ENCODE data around the gene MAVS.

Gene MAVS

DNA sequence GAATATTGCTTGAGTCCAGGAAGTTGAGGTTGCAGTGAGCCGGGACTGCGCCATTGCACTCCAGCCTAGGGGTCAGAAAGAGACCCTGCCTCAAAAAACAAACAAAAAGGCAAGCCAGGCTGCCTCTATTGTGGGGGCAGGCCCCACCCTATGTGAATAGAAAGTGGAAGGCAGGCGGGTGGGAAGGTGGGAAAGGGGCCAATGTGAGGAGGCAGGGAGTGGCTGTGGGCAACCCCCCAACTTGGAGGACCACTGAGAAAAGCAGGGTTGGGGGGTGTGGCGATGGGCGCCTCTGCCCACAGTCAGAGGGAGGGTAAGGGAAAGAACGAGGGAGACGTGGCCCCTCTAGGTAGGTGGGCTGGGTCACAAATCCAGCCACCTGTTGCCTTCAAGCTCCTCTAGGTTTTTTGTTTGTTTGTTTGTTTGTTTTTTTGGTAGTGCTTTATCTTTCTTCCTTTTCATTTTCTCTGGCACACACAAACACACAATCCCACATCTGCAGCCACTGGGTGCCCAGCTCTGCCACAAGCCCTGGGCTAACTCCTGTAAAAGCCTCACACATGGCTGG, 31.6 kb upstream of the MAVS start:
- H3K4me3 ChIP-seq (replicated peaks; ENCODE audit: low read depth, low read length), result no peak overlapping the region
- no peak for DNase-seq (ENCODE audit: low read depth)

DNA sequence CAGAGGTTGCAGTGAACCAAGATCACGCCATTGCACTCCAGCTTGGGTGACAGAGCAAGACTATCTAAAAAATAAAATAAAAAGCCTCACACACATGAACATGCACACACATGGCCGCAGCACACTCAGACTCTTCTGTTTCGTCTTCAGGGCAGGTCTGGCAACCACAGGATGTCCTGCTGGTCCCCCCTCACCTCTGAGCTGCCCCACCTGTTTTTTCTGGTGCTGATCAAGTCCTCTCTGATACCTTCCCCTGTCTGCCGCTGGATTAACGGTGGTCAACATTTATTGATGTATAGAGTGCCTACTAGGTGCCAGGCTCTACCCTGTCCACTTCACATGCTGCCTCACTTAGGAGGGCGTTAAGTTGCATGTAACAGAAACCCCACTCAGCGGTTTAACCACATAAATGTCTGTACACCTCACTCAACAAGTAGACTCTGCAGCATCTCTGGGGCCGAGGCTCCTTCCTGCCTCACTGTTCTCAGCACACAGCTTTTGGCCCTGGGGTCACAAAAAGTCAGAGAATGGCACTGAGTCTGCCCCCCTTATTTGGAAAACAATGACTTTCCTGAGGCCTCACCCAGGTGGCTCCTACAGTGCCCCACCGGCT, 30.8 kb upstream of the MAVS start:
- no peak overlapping the region for H3K4me3 ChIP-seq (replicated peaks; ENCODE audit: low read depth, low read length)

More for the DNA sequence above, 31.6 kb upstream of the MAVS start:
- TF ChIP-seq, protein P1, sequence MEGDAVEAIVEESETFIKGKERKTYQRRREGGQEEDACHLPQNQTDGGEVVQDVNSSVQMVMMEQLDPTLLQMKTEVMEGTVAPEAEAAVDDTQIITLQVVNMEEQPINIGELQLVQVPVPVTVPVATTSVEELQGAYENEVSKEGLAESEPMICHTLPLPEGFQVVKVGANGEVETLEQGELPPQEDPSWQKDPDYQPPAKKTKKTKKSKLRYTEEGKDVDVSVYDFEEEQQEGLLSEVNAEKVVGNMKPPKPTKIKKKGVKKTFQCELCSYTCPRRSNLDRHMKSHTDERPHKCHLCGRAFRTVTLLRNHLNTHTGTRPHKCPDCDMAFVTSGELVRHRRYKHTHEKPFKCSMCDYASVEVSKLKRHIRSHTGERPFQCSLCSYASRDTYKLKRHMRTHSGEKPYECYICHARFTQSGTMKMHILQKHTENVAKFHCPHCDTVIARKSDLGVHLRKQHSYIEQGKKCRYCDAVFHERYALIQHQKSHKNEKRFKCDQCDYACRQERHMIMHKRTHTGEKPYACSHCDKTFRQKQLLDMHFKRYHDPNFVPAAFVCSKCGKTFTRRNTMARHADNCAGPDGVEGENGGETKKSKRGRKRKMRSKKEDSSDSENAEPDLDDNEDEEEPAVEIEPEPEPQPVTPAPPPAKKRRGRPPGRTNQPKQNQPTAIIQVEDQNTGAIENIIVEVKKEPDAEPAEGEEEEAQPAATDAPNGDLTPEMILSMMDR (IDR thresholded peaks at IDR 0.05; ENCODE audit: low read length, missing control alignments), result no peak

DNA sequence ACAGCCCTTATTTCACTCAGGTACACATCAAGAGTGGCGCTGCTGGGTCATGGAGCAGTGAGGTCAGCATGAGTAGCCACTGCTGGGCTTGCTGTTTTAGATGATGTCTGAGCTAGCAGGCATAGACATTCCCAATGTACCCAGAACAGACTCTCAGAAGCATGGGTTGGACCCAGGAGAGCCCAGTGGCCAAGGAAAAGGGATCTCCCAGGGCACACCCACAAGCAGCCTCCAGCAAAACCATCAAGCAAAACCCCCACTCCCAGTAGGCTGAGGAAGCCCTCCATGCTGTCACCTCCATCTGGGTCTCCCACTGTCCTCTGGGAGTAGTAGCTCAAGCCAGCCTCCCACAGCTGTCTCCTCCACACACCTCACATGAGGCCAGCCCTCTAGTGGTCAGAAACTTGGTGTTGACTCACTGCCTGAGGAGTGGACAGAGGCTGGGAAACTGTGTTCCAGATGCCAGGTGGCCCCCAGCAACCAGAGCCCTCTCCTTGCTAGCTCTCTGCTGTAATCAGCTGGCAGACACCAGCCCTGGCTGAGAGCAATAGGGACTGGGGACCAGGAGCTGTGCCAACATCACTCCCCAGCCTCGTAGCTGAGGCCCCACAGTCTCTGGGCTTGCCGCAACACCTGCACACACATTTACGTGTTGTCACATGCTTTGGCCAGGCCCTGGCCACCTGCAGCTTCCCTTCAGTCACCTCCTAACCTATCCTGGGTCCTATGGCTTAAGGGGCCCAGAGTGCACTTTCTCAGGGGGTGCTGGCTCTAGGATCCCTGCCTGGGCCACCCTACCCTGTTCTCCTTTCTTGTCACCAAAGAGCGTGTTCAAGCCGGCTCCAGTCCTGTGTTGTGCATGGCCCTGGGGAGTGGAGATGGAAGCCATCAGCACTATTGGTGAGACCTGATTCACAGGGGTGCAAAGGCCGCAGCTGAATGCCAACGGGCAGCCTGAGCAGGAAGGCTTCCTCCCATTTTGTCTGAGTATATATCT, 28.2 kb upstream of the MAVS start:
- H3K4me3 ChIP-seq (replicated peaks; ENCODE audit: low read depth, low read length), result no peak overlapping the region
- TF ChIP-seq, protein P1 (IDR thresholded peaks at IDR 0.05; ENCODE audit: low read length, missing control alignments), result peak; percentile 86
- DNase-seq (ENCODE audit: low read depth), result peak; percentile 89

More for the DNA sequence above, 30.8 kb upstream of the MAVS start:
- no peak for DNase-seq (ENCODE audit: low read depth)
- TF ChIP-seq, protein P1 (IDR thresholded peaks at IDR 0.05; ENCODE audit: low read length, missing control alignments), result no peak

DNA sequence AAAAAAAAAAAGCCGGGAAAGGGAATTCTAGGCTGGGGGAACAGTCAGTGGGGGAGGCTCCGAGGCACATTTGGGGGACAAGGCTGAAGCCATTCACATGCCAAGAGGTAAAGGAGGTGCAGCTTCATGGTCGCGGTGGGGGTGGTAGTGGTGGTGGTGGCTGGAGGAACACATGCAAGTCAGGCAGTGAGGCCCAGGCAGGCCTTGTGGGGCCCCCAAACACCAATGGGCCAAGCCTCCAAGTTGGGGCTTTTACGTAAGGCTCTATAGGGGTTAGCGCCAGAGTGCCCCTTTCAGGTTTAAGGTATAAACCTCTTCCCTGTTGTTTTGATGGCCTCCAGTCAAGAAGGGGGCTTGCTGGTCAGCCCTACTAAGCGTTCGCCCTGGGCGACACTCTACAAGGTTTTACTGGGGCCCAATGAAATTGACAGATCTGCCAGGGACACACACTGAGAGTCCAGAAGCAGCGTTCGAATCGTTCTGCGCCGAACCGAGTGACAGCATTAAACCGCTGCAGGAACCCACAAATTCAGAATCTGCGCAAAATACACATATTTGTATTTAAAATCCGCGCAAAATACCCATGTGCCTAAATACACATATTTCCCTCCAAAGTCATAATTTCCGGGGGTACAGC, 27.1 kb upstream of the MAVS start:
- no peak for DNase-seq (ENCODE audit: low read depth)

DNA sequence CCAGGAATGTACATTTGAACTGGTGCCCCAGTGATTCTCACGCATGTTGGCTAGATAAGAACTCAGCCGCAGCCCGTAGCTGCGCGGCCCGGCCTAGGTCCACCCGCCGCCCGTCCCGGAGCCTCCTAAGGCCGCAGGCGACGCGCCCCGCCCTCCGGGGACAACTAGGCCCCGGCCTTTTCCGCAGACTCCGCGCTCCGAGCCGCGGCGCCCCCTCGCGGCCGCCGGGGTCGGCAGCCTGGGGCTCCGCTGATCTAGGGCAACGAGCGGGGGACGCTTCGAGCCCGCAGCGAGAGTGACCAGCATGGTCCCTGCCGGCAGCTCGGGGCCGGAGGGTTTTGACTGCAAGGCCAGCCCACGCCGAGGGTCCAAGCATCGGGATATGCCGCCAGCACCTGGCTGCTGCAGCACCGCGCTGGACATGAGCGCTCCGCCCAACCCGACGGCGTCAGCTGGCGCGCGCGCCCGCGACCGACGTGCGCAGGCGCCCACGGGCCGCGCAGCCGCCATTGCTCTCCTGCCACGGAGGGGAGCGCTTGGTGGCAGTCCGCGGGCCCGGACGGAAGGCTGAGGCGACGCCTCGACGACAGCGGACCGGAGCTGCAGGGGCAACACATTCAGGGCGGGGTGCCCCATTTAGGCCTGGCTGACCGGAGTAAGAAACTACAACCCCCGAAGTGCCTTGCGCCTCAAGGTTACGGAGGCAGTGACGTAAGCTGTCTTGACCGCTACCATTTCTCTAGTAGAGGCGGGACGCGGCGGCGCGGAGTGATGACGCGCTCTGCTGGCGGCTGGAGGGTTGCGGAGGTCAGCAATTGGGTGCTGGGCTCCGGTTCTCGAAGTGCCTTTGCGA, 26.4 kb upstream of the MAVS start, which contains the start of gene AP5S1:
AP5S1 (plus strand) TSS at position 500 of the 853 bp plus-strand sequence. CDS start 1,571 bp downstream, outside the sequence.
- TF ChIP-seq, protein P1 (IDR thresholded peaks at IDR 0.05; ENCODE audit: low read length, missing control alignments), result peak; percentile 39
- peak within 1 kb of the TSS; percentile 71 for H3K4me3 ChIP-seq (replicated peaks; ENCODE audit: low read depth, low read length)
- DNase-seq (ENCODE audit: low read depth), result peak; percentile 97

More for the DNA sequence above, 27.1 kb upstream of the MAVS start:
- H3K4me3 ChIP-seq (replicated peaks; ENCODE audit: low read depth, low read length), result peak overlapping the region; percentile 71
- TF ChIP-seq, protein P1 (IDR thresholded peaks at IDR 0.05; ENCODE audit: low read length, missing control alignments), result no peak

Data from fibroblast of pulmonary artery (primary cell).